ENCODE data around the gene TMEM116.
"Not testable (repeated sequence)": the region's sequence is repeated elsewhere in the genome, so short reads cannot be mapped to it uniquely, and the experiment has no call there.

Gene TMEM116

DNA sequence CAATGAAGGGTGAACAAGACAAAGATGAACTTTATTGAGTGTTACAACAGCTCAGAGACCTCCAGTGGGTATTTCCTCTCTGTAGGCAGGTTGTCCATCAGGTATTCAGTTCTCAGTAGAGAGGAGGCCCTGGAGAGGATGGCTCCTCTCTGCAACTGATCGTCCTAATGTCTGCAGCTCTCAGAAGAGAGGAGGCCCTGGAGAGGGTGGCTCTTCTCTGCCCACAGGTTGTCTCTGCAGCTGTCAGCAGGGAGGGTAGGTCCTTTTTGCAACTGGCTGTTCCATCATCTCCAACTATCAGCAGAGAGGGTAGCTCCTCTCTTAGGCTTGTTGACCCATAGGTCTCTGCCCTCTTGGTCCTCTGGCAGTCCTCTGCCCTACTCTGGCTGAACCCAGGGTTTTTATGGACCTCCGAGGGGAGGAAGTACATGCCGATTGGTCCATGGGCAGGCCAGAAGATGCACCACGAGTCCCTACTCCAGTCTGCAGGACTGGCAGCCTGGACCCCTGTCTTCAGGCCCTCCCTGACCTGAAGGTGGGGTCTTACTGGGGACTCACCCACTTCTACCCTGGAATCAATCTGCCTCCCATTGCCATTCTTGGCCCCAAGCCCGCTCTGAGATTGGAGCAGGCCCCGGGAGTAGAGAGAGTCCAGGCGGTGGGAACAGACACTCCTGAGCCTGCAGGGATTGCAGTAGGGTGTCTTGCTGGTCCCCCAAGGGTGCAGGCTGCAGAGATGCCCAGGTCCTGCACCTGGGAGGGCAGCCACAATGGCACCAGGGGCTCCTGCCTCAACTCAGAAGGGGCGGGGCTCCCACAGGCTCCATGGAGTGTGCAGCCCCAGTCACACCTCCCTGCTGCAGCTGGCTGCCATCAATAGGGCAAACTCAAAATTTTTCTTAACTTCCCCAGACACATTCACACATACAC, 2.3 kb downstream of the TMEM116 start:
- DNase-seq (ENCODE audit: low read depth in 1 of 2, low spot score in 1 of 2) = no peak

DNA sequence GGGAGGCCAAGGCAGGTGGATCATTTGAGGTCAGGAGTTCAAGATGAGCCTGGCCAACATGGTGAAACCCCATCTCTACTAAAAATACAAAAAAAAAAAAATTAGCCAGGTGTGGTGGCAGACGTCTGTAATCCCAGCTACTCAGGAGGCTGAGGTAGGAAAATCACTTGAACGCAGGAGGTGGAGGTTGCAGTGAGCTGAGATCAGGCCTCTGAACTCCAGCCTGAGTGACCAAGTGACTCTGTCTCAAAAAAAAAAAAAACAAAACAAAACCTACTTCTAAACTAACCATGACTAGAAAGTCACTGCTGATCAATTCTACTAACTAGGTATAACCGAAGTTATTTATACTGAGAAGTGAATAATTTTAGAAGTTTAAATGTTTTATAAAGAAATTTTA, 3.4 kb downstream of the TMEM116 start:
- DNase-seq (ENCODE audit: low read depth in 1 of 2, low spot score in 1 of 2) = not testable (repeated sequence)

DNA sequence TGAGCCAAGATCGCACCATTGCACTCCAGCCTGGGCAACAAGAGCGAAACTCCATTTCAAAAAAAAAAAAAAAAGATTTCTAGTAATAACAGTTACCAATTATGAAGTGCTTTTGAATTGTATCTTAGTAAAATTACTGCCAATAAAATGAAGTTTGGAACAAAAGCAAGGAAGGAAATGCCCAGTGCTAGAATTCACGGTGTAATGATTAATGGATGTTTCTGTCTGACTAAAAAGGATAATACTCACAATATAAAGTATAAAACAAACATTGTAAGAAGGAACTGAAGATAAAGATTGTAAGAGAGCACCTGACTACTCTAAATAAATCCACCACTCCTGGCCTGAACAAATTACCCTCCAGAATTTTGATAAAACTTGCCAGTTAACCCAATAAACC, 4.0 kb downstream of the TMEM116 start:
- DNase-seq (ENCODE audit: low read depth in 1 of 2, low spot score in 1 of 2) = no peak

DNA sequence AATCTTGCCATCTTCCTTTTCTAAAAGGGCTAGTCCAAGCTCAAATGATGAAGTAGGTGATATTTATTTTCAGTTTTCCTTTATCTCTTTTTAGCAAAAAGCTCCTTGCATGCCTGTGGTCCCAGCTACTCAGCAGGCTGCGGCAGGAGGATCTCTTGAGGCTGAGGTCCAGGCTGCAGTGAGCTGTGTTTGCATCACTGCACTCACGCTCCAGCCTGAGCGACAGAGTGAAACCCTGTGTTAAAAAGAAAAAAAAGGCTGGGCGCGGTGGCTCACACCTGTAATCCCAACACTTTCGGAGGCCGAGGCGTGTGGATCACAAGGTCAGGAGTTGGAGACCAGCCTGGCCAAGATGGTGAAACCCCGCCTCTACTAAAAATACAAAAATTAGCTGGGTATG, 5.0 kb downstream of the TMEM116 start:
- no peak for DNase-seq (ENCODE audit: low read depth in 1 of 2, low spot score in 1 of 2)

DNA sequence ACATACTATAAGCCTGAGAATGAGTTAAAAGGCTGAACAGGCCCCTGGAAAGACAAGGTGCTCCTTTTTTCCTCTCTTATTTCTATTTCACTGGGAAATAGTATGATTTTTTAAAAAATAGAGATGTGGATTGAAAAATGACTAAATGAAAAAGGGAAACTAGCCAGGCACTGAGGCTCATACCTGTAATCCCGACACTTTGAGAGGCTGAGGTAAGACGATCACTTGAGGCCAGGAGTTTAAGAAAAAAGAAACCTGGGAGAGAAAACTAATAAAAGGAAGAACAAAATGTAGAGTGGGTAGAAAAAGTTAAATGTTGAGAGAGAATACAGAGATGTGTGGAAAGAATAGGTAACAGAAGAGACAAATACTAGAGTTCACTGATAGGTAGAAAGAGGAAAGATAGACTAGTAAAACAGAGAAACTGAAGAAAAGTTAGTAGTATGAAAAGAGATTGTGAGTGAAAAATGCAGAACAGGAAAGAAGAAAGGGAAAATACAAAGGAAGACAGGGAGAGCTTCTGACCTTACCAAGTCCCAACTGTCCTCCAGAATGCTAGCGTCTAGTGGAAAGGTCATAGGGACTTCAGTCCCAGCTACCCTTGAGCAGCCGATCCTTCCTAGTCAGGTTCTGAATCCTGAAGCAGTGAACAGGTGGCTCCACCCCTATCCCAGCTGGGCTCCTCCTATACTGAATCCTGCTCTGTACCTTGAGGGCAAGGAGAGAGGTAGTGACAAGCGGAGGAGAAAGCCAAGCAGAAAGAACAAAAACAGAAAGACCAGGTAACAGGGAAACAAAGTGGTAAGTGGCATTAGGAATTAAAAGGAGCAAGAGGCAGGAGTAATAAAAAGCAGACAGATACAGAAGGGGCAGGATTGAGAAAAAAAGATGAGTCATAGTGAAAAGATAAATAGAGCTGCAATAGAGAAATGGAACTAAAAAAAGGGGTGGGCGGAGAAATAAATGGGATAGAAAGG, 7.3 kb downstream of the TMEM116 start:
- no peak for DNase-seq (ENCODE audit: low read depth in 1 of 2, low spot score in 1 of 2)

DNA sequence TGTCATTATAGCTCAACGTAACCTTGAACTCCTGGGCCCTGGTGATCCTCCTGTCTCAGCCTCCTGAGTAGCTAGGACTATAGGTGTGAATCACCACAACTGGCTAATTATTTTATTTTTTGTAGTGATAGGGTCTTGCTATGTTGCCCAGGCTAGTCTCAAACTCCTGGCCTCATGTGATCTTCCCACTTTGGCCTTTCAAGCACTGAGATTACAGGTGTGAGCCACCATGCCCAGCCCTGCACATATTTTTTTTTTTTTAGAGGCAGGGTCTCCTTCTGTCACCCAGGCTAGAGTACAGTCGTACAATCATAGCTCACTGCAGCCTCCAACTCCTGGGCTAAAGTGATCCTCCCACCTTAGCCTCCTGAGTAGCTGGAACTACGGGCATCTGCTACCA, 8.9 kb downstream of the TMEM116 start:
- DNase-seq (ENCODE audit: low read depth in 1 of 2, low spot score in 1 of 2) = no peak

DNA sequence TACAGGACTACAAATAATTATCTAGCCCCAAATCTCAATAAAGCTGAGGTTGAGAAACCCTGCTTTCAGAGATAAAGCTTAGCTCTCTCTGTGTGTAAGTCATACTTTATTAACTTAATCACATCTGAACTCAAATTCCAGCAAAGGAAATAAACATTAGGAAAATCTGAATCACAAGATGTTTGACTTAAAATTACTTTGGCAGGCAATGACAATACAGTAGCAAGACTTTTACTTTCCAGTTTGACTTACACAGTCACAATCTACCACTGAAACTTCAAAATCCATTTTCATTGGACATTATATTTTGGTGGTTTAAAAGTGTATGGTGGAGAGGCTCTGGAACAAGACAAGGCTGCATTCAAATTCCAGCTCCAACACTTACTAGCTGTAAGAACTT, 11.4 kb downstream of the TMEM116 start:
- DNase-seq (ENCODE audit: low read depth in 1 of 2, low spot score in 1 of 2) = no peak

DNA sequence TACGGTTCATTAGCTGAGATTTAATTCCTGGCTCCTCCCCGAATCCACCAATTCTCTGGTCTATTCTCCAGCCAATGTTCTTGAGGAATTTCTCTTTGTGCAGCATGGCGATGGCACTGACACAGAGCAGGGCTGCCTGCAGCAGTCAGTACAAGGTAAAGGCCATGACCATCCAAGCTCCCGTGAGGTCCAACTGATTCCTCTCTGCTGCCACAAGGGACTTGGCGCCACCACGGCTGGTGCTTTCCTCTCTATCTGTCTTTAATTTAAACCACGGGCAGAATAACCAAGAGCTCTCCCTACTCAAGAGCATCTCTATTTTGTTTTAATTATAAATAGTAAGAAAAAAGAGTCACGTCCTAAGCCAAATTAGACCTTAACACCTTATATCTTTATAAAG, 12.1 kb downstream of the TMEM116 start:
- DNase-seq (ENCODE audit: low read depth in 1 of 2, low spot score in 1 of 2) = no peak

DNA sequence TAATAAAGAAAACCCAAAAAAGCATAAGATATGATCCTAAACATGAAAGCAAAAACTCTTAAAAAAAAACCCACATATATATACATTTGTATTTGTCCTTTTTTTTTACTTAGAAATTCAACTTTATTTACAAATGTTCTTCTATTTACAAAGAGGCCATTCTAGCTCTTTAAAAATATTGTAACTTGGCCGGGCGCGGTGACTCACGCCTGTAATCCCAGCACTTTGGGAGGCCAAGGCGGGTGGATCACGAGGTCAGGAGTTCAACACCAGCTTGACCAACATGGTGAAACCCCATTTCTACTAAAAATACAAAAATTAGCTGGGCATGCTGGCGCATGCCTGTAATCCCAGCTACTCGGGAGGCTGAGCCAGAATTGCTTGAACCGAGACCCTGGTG, 13.8 kb downstream of the TMEM116 start:
- not testable (repeated sequence) for DNase-seq (ENCODE audit: low read depth in 1 of 2, low spot score in 1 of 2)

DNA sequence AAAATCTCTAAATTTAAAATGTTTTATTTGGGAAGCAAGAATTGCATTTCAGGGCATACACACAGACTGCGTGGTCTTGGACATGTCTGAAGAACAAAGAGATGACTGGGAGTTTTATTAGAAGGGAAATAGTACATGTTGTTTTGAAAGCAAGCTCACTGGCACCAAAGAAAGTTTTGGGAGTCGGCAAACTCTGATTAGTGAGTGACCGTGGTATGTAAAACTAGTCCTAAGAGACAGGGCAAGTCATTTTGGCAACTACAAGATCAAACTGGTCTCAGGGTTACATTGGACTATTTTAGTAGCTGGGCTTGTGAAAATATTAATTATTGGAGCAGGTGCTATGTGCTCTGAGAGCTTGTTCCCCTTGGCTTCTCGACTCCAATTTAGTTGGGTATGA, 14.9 kb downstream of the TMEM116 start:
- DNase-seq (ENCODE audit: low read depth in 1 of 2, low spot score in 1 of 2) = no peak

DNA sequence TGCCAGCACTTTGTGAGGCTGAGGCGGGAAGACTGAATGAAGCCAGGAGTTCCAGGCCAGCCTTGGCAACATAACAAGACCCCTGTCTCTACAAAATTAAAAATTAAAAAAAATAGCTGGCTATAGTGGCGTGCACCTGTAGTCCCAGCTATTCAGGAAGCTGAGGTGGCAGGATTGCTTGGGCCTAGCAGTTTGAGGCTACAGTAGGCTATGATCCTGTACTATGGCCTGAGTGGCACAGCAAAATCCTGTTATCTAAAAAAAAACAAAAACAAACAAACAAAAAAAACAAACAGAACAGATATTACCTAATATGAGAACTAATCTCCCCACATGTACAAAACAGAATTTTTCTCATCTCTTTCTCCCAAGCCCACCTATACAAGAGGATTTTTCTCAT, 15.7 kb downstream of the TMEM116 start:
- no peak for DNase-seq (ENCODE audit: low read depth in 1 of 2, low spot score in 1 of 2)

DNA sequence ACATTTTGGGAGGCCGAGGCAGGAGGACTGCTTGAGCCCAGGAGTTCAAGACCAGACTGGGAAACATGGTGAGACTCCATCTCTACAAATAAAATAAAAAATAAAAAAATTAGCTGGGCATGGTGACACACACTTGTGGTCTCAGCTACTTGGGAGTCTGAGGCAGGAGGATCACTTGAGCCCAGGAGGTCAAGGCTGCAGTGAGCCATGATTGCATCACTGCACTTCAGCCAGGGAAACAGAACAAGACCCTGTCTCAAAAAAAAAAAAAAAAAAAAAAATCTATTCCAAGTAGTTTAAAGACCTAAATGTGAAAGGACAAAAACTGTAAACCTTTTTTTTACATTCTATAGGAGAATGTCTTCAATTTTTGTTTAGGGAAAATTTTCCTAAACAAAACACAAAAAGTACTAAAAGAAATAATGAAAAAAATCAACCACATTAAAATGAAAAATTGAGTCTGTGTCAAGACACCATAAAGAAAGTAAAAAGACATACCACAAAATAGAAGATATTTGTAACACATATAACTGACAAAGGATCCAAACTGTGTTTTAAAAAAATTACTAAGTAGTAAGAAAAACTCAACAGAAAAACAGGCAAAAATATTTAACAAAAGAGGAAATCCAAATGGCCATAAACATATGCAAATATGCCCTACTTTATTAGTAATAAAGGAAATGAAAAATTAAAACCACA, 17.0 kb downstream of the TMEM116 start:
- DNase-seq (ENCODE audit: low read depth in 1 of 2, low spot score in 1 of 2) = no peak

DNA sequence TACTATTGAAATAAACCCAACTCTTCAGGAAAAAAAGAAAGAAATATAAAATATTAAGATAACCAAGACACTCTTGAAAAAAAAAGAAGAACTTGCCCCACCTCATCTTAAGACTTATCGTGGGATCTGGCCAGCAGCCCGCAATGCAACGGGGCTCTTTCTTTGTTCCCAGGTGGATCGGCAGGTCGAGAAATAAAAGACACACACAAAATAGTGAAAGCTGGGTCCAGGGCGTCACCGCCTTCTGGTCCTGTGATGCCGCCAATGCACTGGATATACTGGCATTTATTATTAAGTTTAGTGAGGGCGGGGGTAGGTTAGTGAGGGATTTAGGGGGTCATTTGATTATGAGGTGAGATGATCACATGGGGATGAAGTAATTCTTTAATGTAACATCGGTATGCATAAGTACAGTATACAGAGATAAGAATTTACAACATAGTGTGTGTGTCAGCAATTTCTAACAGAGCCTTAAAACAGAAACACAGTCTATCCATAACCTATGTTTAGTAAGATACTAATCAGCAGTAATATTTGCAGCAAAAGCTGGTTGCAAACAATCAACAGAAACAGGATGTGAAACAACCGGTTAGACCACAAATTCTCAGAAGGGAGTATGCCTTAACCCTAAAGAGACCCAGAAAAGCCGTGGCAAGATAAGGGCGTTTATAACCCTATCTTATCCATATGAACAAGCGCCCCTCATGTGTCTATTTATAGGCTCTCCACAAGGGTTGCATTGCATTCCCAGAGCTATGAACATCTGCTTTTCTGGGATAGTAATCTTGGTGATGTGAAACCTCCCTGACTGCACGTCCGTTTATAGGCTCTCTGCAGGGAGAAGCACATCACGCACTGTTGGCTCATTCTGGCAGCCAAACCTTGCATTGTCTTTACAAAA, 18.5 kb downstream of the TMEM116 start:
- DNase-seq (ENCODE audit: low read depth in 1 of 2, low spot score in 1 of 2) = not testable (repeated sequence)

DNA sequence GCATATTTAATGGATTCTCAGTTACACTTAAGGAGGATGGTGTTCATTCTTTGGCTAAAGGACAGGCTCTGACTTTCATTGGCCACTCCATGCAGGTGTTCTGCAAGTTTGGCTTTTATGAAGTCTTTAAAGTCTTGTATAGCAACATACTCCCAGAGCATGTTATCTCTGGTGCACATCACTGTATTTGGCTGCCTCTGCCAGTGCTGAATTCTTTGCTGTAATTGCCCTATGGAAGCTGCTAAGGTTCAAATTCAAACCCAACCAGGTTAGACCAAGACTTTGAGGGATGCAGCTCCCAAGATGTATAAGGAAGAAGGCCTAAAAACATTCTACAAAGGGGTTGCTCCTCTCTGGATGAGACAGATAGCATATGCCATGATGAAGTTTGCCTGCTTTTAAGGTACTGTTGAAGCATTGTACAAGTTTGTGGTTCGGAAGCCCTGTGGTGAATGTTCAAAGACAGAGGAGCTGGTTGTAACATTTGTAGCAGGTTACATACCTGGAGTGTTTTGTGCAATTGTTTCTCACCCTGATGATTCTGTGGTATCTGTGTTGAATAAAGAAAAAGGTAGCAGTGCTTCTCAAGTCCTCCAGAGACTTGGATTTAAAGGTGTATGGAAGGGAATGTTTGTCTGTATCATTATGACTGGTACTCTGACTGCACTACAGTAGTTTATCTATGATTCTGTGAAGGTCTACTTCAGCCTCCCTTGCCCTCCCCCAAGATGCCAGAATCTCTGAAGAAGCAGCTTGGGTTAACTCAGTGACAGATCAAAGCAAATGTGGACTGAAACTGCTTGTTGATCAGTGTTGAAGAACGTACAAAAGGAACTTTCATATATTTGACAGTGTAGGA, 19.4 kb downstream of the TMEM116 start:
- no peak for DNase-seq (ENCODE audit: low read depth in 1 of 2, low spot score in 1 of 2)

DNA sequence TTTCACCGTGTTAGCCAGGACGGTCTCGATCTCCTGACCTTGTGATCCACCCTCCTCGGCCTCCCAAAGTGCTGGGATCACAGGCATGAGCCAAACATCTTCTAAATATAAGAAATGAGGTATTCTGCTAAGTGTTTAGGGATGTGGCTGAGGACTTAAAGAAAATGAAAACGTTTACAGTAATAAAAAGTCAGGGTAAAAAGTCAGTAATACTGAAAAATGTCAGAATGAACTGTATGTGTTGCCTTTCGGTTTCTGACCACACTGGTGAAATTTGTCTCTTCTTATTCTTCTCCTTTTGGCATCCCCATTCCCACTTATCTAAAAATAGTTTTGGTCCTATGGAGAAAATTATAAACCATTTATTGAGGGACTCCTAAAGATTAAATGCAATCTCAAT, 20.5 kb downstream of the TMEM116 start:
- DNase-seq (ENCODE audit: low read depth in 1 of 2, low spot score in 1 of 2) = no peak

DNA sequence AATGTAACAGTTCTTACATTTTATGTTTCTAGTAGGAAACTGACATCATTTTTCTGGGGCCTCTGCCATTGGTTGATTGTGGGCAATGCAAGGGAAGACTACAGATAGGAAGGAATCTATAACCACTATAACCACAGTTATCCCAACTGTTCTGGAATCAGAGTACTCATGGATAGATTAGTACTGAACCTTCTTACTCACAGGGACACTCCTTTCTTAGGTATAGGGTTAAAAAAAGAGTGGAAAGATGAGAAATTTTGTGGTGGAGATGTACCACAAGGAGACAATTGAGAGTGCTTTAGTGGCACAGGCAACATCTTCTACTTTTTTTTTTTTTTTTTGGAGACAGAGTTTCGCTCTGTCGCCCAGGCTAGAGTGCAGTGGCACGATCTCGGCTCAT, 21.0 kb downstream of the TMEM116 start:
- DNase-seq (ENCODE audit: low read depth in 1 of 2, low spot score in 1 of 2) = no peak

DNA sequence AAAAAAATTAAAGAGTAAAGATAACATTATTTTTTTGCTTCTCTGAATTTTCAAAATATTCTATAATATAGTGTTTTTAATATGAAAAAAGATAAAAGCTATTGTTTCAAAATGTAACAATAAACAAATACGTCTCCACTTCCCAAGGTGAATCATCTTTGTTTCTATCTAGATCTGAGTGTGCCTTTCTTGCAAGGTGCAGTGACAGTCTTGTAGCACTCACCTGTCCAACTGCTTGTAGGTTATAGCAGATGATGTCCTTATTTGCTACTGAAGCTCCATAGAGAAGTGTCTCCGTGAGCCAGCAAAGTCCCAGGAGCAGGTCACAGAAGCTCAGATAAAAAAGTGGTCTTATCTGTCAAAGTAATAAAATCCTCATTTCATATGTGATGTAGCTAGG, 21.4 kb downstream of the TMEM116 start:
- no peak for DNase-seq (ENCODE audit: low read depth in 1 of 2, low spot score in 1 of 2)

DNA sequence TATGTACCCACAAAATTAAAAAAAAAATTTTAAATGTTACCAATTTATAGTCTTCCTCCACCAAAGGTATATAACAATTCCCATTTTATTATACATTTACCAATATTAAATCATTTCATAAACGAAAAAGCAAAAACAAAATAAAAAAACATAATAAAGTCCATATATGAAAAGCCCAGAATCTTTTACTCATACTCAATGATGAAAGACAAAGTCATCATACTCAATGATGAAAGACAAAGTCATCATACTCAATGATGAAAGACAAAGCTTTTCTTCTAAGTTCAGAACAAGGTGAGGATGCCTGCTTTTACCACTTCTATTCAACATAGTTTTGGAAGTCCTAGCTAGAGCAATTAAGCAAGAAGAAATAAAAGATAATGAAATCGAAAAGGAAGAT, 28.1 kb downstream of the TMEM116 start:
- no peak for DNase-seq (ENCODE audit: low read depth in 1 of 2, low spot score in 1 of 2)

DNA sequence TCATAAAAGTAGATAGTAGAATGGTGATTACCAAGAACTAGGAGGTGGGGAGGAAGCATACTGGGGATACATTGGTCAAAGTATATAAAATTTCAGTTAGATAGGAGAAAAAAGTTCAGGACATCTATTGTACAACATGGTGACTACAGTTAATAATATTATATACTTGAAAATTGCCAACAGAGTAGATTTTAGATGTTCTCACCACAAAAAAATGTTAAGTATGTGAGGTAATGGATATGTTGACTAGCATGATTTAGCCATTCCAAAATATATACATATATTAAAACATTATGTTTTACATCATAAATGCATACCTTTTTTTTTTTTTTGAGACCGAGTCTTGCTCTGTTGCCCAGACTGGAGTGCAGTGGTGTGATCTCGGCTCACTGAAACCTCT, 31.0 kb downstream of the TMEM116 start:
- no peak for DNase-seq (ENCODE audit: low read depth in 1 of 2, low spot score in 1 of 2)
